T-cell (primary cell): ENCODE results near the gene INPP5J. TPM values are rescaled to one million over a fixed set of nuclear protein-coding genes. Genes with fewer than 3 reads are reported as not detected.

Source experiments
- ATAC-seq, 4 experiments: fragments of 200-7000 bp in 3 of 4; fragments of 150-1000 bp in 1 of 4; cut with Tn5 transposase; replicated peaks in 1 of 4; 1 replicate in 3 of 4; 2 replicates in 1 of 4; pipeline ENCODE4 v1.10.0; 2021; ENCODE audit warnings: moderate library complexity in 3 of 4, mild to moderate bottlenecking in 2 of 4, moderate number of reproducible peaks in 1 of 4
- CTCF ChIA-PET, 2 donors: fragments of 300-600 bp; sonication (Branson Sonifier 250); formaldehyde crosslinking; loops; one replicate each; lab custom pipeline; 2022; ENCODE audit warnings: antibody characterized with exemption in 2 of 2; lab: Charles Lee
- POLR2A ChIA-PET, 2 donors: fragments of 300-600 bp; sonication (Branson Sonifier 250); formaldehyde crosslinking; loops; one replicate each; lab custom pipeline; 2022; ENCODE audit warnings: antibody characterized with exemption in 2 of 2; lab: Charles Lee
- DNase-seq, 35 experiments: peaks; one replicate each; pipeline versions ENCODE4 v3.0.0 to v3.0.0-alpha.2; 2013 to 2023
- H3K27ac ChIP-seq: one replicate; pipeline ENCODE4 v1.5.1; 2013; ENCODE audit warnings: low read length
- H3K27me3 ChIP-seq, 2 experiments: replicated peaks in 1 of 2; 1 replicate in 1 of 2; 2 replicates in 1 of 2; pipeline versions ENCODE4 v1.6.1 to v1.7.0; 2013; ENCODE audit warnings: low read length in 1 of 2, mixed read lengths in 1 of 2; ENCODE audit not compliant: control insufficient read depth in 2 of 2, insufficient read depth in 2 of 2; ENCODE audit errors: extremely low read depth in 1 of 2
- H3K36me3 ChIP-seq, 2 donors: 1 replicate in 1 of 2; 2 replicates in 1 of 2; pipeline versions ENCODE4 v1.6.1 to v1.7.0; 2013; ENCODE audit warnings: low read length in 1 of 2; ENCODE audit not compliant: control insufficient read depth in 2 of 2, insufficient read depth in 1 of 2; ENCODE audit errors: extremely low read depth in 1 of 2
- H3K4me1 ChIP-seq, 2 experiments: 1 replicate in 1 of 2; 2 replicates in 1 of 2; pipeline versions ENCODE4 v1.6.1 to v1.7.0; 2013; ENCODE audit warnings: low read length in 2 of 2, mixed read lengths in 1 of 2; ENCODE audit not compliant: insufficient read depth in 2 of 2, control insufficient read depth in 1 of 2; ENCODE audit errors: extremely low read depth in 1 of 2
- H3K4me3 ChIP-seq, 2 donors: 1 replicate in 1 of 2; 2 replicates in 1 of 2; pipeline versions ENCODE4 v1.5.1 to v1.7.0; 2013; ENCODE audit warnings: mild to moderate bottlenecking in 2 of 2, low read length in 1 of 2, moderate library complexity in 1 of 2; ENCODE audit not compliant: control insufficient read depth in 1 of 2; ENCODE audit errors: extremely low read depth in 1 of 2
- H3K9me3 ChIP-seq: 2 replicates; pipeline ENCODE4 v1.7.0; 2013
- H3K27ac Mint-ChIP-seq, 2 donors: one replicate each; pipeline ENCODE4 v1.8.0; 2020 to 2021; ENCODE audit warnings: mild to moderate bottlenecking in 2 of 2, mixed read lengths in 2 of 2
- H3K27me3 Mint-ChIP-seq, 2 donors: one replicate each; pipeline ENCODE4 v1.8.0; 2021 to 2022; ENCODE audit warnings: mixed read lengths in 2 of 2
- H3K36me3 Mint-ChIP-seq: one replicate; pipeline ENCODE4 v1.8.0; 2021; ENCODE audit warnings: mixed read lengths
- H3K4me1 Mint-ChIP-seq, 3 donors: one replicate each; pipeline ENCODE4 v1.8.0; 2020 to 2022; ENCODE audit warnings: mixed read lengths in 3 of 3, mild to moderate bottlenecking in 1 of 3
- H3K4me3 Mint-ChIP-seq, 3 donors: one replicate each; pipeline ENCODE4 v1.8.0; 2020 to 2022; ENCODE audit warnings: mild to moderate bottlenecking in 3 of 3, mixed read lengths in 3 of 3, moderate library complexity in 3 of 3
- H3K9me3 Mint-ChIP-seq, 3 donors: one replicate each; pipeline ENCODE4 v1.8.0; 2020 to 2022; ENCODE audit warnings: mixed read lengths in 3 of 3
- WGBS: methylation state at CpG from one replicate; pipeline ENCODE4 v1.1.5; 2013; ENCODE audit warnings: missing lambda C conversion rate; ENCODE audit not compliant: insufficient coverage; 5-methylcytosine and 5-hydroxymethylcytosine counted together
- total RNA-seq, 35 experiments: library from RNA in 6 of 35; stranded (reverse) in 6 of 35; fragments of 120-200 nt in 1 of 35; gene quantifications; one replicate each; pipeline versions ENCODE4 v1.2.1 to v1.2.4 and lab custom pipeline; 2013 to 2026

The INPP5J gene
- total RNA-seq, 5 donors from 2014 or later (not counting 1 experiment from before 2014, with no cell fraction given): 0.23 to 1.1 (median 0.35) TPM

- ATAC-seq (no peak), DNase-seq (no peak)
- ChIA-PET POLR2A (no interaction called here), CTCF (no interaction called here)
- no peak overlapping the region for H3K4me3 ChIP-seq
- no peaks in the 10 kb centered on the region for H3K4me1 ChIP-seq
- Mint-ChIP-seq H3K4me3 (no peak overlapping the region), H3K27ac (no peak overlapping the region), H3K9me3 (no peaks in the 10 kb centered on the region), H3K27me3 (no peaks in the 10 kb centered on the region), H3K4me1 (no peaks in the 10 kb centered on the region), H3K36me3 (no peaks in the 10 kb centered on the region)
- 73% methylated on average over 9 of the region's 12 CpGs for WGBS
- no peak overlapping the region for H3K27ac ChIP-seq
- no peaks in the 10 kb centered on the region for H3K36me3 ChIP-seq
- peaks cover 0 to 15% of the 10 kb centered on the region in 2 experiments for H3K27me3 ChIP-seq
- H3K9me3 ChIP-seq: no peaks in the 10 kb centered on the region
Observed at GRCh38 chr22:31125521-31126117, 2.9 kb downstream of the INPP5J start.

- H3K36me3 ChIP-seq: no peaks in the 10 kb centered on the region
- no peaks in the 10 kb centered on the region for H3K9me3 ChIP-seq
- H3K9me3 Mint-ChIP-seq: no peaks in the 10 kb centered on the region
- no peak for DNase-seq
- no peak for ATAC-seq
- ChIA-PET CTCF (no interaction called here), POLR2A (no interaction called here)
- H3K27me3 Mint-ChIP-seq: no peaks in the 10 kb centered on the region
- H3K4me3 Mint-ChIP-seq: no peak overlapping the region
- peaks cover 0 to 15% of the 10 kb centered on the region in 2 experiments for H3K27me3 ChIP-seq
- no peak overlapping the region for H3K27ac Mint-ChIP-seq
- no peaks in the 10 kb centered on the region for H3K4me1 Mint-ChIP-seq
- H3K4me3 ChIP-seq: no peak overlapping the region
- H3K36me3 Mint-ChIP-seq: no peaks in the 10 kb centered on the region
- WGBS: 89% methylated on average over 19 of the region's 22 CpGs
- H3K27ac ChIP-seq: no peak overlapping the region
- no peaks in the 10 kb centered on the region for H3K4me1 ChIP-seq
Observed at GRCh38 chr22:31126128-31126868, 3.5 kb downstream of the INPP5J start.

GRCh38 chr22:31126869-31127175, 4.1 kb downstream of the INPP5J start:
- DNase-seq (no peak), ATAC-seq (no peak)
- H3K9me3 Mint-ChIP-seq: no peaks in the 10 kb centered on the region
- Histone ChIP-seq H3K9me3 (no peaks in the 10 kb centered on the region), H3K4me3 (no peak overlapping the region), H3K4me1 (no peaks in the 10 kb centered on the region), H3K27me3 (peaks cover 0 to 15% of the 10 kb centered on the region in 2 experiments), H3K36me3 (no peaks in the 10 kb centered on the region), H3K27ac (no peak overlapping the region)
- H3K36me3 Mint-ChIP-seq: no peaks in the 10 kb centered on the region
- 83% methylated on average over 10 of the region's 13 CpGs for WGBS
- H3K4me3 Mint-ChIP-seq: no peak overlapping the region
- ChIA-PET POLR2A (no interaction called here), CTCF (no interaction called here)
- no peak overlapping the region for H3K27ac Mint-ChIP-seq
- no peaks in the 10 kb centered on the region for H3K4me1 Mint-ChIP-seq
- no peaks in the 10 kb centered on the region for H3K27me3 Mint-ChIP-seq

- no peaks in the 10 kb centered on the region for H3K36me3 Mint-ChIP-seq
- H3K4me1 ChIP-seq: no peaks in the 10 kb centered on the region
- no peak overlapping the region for H3K27ac Mint-ChIP-seq
- H3K4me1 Mint-ChIP-seq: no peaks in the 10 kb centered on the region
- no peak for ATAC-seq
- WGBS: 51% methylated on average over 6 of the region's 19 CpGs
- ChIA-PET POLR2A (interaction anchor here in 1 of 2 donors (0.6 kb wide), 1 partner anchor 15 kb away, joined by 3 read pairs; no protein-coding TSS in a partner anchor), CTCF (interaction anchor here (0.6 to 1.0 kb wide), 2 partner anchors 107 to 191 kb away, joined by 3 to 4 read pairs; no protein-coding TSS in a partner anchor)
- no peaks in the 10 kb centered on the region for H3K9me3 ChIP-seq
- no peak overlapping the region for H3K4me3 Mint-ChIP-seq
- no peaks in the 10 kb centered on the region for H3K9me3 Mint-ChIP-seq
- H3K27me3 ChIP-seq: peaks cover 0 to 15% of the 10 kb centered on the region in 2 experiments
- H3K27ac ChIP-seq: no peak overlapping the region
- no peak for DNase-seq
- no peaks in the 10 kb centered on the region for H3K27me3 Mint-ChIP-seq
- no peaks in the 10 kb centered on the region for H3K36me3 ChIP-seq
- H3K4me3 ChIP-seq: no peak overlapping the region
Observed at GRCh38 chr22:31127181-31127772, 4.5 kb downstream of the INPP5J start.

GRCh38 chr22:31128156-31128555, 5.4 kb downstream of the INPP5J start:
- Mint-ChIP-seq H3K4me1 (no peaks in the 10 kb centered on the region), H3K9me3 (no peaks in the 10 kb centered on the region), H3K4me3 (no peak overlapping the region), H3K27me3 (no peaks in the 10 kb centered on the region), H3K27ac (no peak overlapping the region), H3K36me3 (no peaks in the 10 kb centered on the region)
- POLR2A ChIA-PET: no interaction called here
- Histone ChIP-seq H3K9me3 (no peaks in the 10 kb centered on the region), H3K4me3 (no peak overlapping the region), H3K27me3 (peaks cover 0 to 15% of the 10 kb centered on the region in 2 experiments), H3K27ac (no peak overlapping the region), H3K4me1 (no peaks in the 10 kb centered on the region), H3K36me3 (no peaks in the 10 kb centered on the region)
- CTCF ChIA-PET: interaction anchor here in 1 of 2 donors (0.6 to 1.0 kb wide), 2 partner anchors 13 to 190 kb away, joined by 3 to 4 read pairs; no protein-coding TSS in a partner anchor
- WGBS: 72% methylated on average over 7 of the region's 7 CpGs
- DNase-seq (no peak), ATAC-seq (no peak)

- WGBS: 100% methylated on average over 1 of the region's 2 CpGs
- Mint-ChIP-seq H3K27me3 (no peaks in the 10 kb centered on the region), H3K27ac (no peak overlapping the region), H3K4me3 (no peak overlapping the region), H3K4me1 (no peaks in the 10 kb centered on the region), H3K9me3 (no peaks in the 10 kb centered on the region), H3K36me3 (no peaks in the 10 kb centered on the region)
- ATAC-seq (no peak), DNase-seq (no peak)
- Histone ChIP-seq H3K27me3 (peaks cover 0 to 12% of the 10 kb centered on the region in 2 experiments), H3K4me3 (no peak overlapping the region), H3K27ac (no peak overlapping the region), H3K36me3 (no peaks in the 10 kb centered on the region), H3K9me3 (no peaks in the 10 kb centered on the region), H3K4me1 (no peaks in the 10 kb centered on the region)
- CTCF ChIA-PET: interaction anchor here in 1 of 2 donors (0.8 kb wide), 1 partner anchor 1348 kb away, joined by 8 read pairs; no protein-coding TSS in a partner anchor
- POLR2A ChIA-PET: no interaction called here
Observed at GRCh38 chr22:31130873-31131272, 8.1 kb downstream of the INPP5J start.
